Measurements from ENCODE around the gene WASHC3. TPM values are rescaled to one million over a fixed set of nuclear protein-coding genes. Genes with fewer than 3 reads are reported as not detected.

WASHC3 gene
- total RNA-seq, 2 experiments from 2014 or later, result 29.2 to 34.4 TPM

DNA sequence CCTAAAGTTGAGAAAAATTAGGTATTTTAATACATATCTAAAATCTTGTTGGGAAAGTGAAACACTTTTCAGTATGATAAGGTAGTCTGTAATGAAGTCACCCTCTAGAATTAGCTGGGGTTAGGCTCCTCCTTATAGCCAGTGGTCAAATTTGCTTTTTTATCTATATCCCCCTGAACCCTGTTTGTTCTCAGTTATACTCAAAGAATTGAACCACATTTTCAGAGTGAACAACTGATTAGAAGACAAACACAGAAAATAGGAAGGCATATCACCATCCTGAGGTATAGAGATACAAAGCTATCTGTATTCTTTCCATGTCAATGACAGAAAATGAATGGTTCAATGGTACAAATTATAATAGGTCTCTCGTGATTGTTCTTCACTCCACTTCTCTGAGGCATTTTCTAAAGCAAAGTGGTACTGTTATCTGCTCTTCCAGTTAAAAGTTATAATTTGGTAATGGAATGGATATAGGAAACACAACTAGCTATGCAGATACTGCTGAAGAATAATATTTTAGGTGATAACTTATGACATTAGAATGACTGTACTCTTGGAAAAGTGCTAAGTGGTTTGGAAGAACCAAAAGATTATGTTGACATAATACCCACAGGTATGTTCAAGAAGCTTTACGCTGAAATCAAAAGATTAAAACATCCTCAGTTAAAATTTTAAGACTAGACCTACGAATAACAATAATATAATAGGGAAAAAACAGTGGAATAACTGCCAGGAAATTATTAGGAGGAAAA, 27.6 kb downstream of the WASHC3 start:
- Histone ChIP-seq H3K4me1 (ENCODE audit: insufficient read depth, low read length, poor library complexity, severe bottlenecking) (no peaks in the 10 kb centered on the region), H3K79me2 (ENCODE audit: insufficient read depth, low read depth, low read length) (no peaks in the 10 kb centered on the region), H3K4me3 (ENCODE audit: low read depth, low read length, poor library complexity, severe bottlenecking) (no peak overlapping the region), H3K36me3 (ENCODE audit: insufficient read depth, low read length) (no peaks in the 10 kb centered on the region; the same call in 1 of the 2 replicates), H3K4me2 (ENCODE audit: low read length) (no peak overlapping the region), H3K9me2 (ENCODE audit: insufficient read depth, low read length) (no peaks in the 10 kb centered on the region), H4K20me1 (ENCODE audit: insufficient read depth, low read length) (no peaks in the 10 kb centered on the region), H2AFZ (ENCODE audit: low read length) (no peak overlapping the region), H3K27ac (ENCODE audit: low read depth, low read length, poor library complexity, severe bottlenecking) (no peak overlapping the region), H3K9me3 (ENCODE audit: low read length) (no peaks in the 10 kb centered on the region)
- CTCF ChIA-PET (ENCODE audit: unreplicated experiment), result no interaction called here
- no peak for TF ChIP-seq EZH2phosphoT487 (IDR thresholded peaks at IDR 0.05; ENCODE audit: borderline replicate concordance, low read depth, low read length)
- TF ChIP-seq, protein P1, sequence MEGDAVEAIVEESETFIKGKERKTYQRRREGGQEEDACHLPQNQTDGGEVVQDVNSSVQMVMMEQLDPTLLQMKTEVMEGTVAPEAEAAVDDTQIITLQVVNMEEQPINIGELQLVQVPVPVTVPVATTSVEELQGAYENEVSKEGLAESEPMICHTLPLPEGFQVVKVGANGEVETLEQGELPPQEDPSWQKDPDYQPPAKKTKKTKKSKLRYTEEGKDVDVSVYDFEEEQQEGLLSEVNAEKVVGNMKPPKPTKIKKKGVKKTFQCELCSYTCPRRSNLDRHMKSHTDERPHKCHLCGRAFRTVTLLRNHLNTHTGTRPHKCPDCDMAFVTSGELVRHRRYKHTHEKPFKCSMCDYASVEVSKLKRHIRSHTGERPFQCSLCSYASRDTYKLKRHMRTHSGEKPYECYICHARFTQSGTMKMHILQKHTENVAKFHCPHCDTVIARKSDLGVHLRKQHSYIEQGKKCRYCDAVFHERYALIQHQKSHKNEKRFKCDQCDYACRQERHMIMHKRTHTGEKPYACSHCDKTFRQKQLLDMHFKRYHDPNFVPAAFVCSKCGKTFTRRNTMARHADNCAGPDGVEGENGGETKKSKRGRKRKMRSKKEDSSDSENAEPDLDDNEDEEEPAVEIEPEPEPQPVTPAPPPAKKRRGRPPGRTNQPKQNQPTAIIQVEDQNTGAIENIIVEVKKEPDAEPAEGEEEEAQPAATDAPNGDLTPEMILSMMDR (conservative IDR thresholded peaks at IDR 0.05; ENCODE audit: low read length), result no peak
- intact Hi-C loops (cut with micrococcal nuclease; ENCODE audit: unreplicated experiment), result no loop called here
- BruUV-seq (replicated peaks), result no TSS peak
- POLR2A ChIA-PET, result interaction anchor here (0.5 to 1.3 kb wide), 9 partner anchors 10 to 1714 kb away, joined by 3 to 5 read pairs (median 3); no protein-coding TSS in a partner anchor
- DNase-seq (ENCODE audit: low spot score), result no peak

GRCh38 chr12:102031852-102032251, 29.9 kb downstream of the WASHC3 start:
- Histone ChIP-seq H3K9me2 (ENCODE audit: insufficient read depth, low read length) (no peaks in the 10 kb centered on the region), H3K4me2 (ENCODE audit: low read length) (no peak overlapping the region), H3K9me3 (ENCODE audit: low read length) (no peaks in the 10 kb centered on the region), H3K27ac (ENCODE audit: low read depth, low read length, poor library complexity, severe bottlenecking) (no peak overlapping the region), H2AFZ (ENCODE audit: low read length) (no peak overlapping the region), H4K20me1 (ENCODE audit: insufficient read depth, low read length) (no peaks in the 10 kb centered on the region), H3K36me3 (ENCODE audit: insufficient read depth, low read length) (no peaks in the 10 kb centered on the region), H3K4me3 (ENCODE audit: low read depth, low read length, poor library complexity, severe bottlenecking) (no peak overlapping the region), H3K4me1 (ENCODE audit: insufficient read depth, low read length, poor library complexity, severe bottlenecking) (no peaks in the 10 kb centered on the region), H3K79me2 (ENCODE audit: insufficient read depth, low read depth, low read length) (no peaks in the 10 kb centered on the region)
- ChIA-PET POLR2A (interaction anchor here (0.6 to 2.0 kb wide), 10 partner anchors 9 to 125 kb away, joined by 3 to 10 read pairs (median 4); no protein-coding TSS in a partner anchor), CTCF (ENCODE audit: unreplicated experiment) (interaction anchor here (0.7 kb wide), 1 partner anchor 14 kb away, joined by 3 read pairs; no protein-coding TSS in a partner anchor)
- TF ChIP-seq, protein P1 (conservative IDR thresholded peaks at IDR 0.05; ENCODE audit: low read length), result no peak
- TF ChIP-seq EZH2phosphoT487 (IDR thresholded peaks at IDR 0.05; ENCODE audit: borderline replicate concordance, low read depth, low read length), result no peak
- no peak for DNase-seq (ENCODE audit: low spot score)
- intact Hi-C loops (cut with micrococcal nuclease; ENCODE audit: unreplicated experiment), result no loop called here
- no TSS peak for BruUV-seq (replicated peaks)

DNA sequence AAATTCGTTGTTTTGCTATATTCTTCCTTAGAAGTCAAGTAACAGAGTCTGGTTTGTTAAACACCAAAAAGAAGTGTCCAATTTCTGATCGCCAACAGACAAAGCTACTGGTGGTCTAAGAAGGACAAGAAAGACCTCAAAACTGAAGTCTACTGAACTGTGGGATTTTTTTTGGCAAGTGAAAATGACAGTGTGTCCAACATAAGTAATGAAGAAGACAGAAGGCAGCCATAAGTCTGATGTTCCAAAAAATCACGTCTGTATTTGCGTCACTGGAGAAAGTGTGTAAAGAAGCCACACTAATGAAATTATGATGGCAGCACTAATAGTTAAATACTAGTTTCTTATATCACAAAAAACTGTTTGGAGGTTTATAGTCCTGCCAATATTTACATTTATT, 32.6 kb downstream of the WASHC3 start:
- no peak overlapping the region for H2AFZ ChIP-seq (ENCODE audit: low read length)
- no peak overlapping the region for H3K4me2 ChIP-seq (ENCODE audit: low read length)
- no peaks in the 10 kb centered on the region for H3K4me1 ChIP-seq (ENCODE audit: insufficient read depth, low read length, poor library complexity, severe bottlenecking)
- intact Hi-C loops (cut with micrococcal nuclease; ENCODE audit: unreplicated experiment), result no loop called here
- CTCF ChIA-PET (ENCODE audit: unreplicated experiment), result no interaction called here
- no peak overlapping the region for H3K4me3 ChIP-seq (ENCODE audit: low read depth, low read length, poor library complexity, severe bottlenecking)
- H3K9me2 ChIP-seq (ENCODE audit: insufficient read depth, low read length), result no peaks in the 10 kb centered on the region
- no peaks in the 10 kb centered on the region for H4K20me1 ChIP-seq (ENCODE audit: insufficient read depth, low read length)
- H3K9me3 ChIP-seq (ENCODE audit: low read length), result no peaks in the 10 kb centered on the region
- H3K79me2 ChIP-seq (ENCODE audit: insufficient read depth, low read depth, low read length), result no peaks in the 10 kb centered on the region
- POLR2A ChIA-PET, result no interaction called here
- no TSS peak for BruUV-seq (replicated peaks)
- DNase-seq (ENCODE audit: low spot score), result no peak
- H3K27ac ChIP-seq (ENCODE audit: low read depth, low read length, poor library complexity, severe bottlenecking), result no peak overlapping the region
- H3K36me3 ChIP-seq (ENCODE audit: insufficient read depth, low read length), result peaks cover under 1% of the 10 kb centered on the region; the same call in 1 of the 2 replicates
- TF ChIP-seq, protein P1 (conservative IDR thresholded peaks at IDR 0.05; ENCODE audit: low read length), result no peak
- TF ChIP-seq EZH2phosphoT487 (IDR thresholded peaks at IDR 0.05; ENCODE audit: borderline replicate concordance, low read depth, low read length), result no peak

All from OCI-LY7 (cell line).